NCI-H2171 treated with DMSO at 0.1 percent for 48 hours (cell line): ENCODE measurements around the gene OSBP.
A peak's percentile ranks its signal among the peaks of the same experiment; 100 is the strongest.
"Not testable (repeated sequence)": the region's sequence is repeated elsewhere in the genome, so short reads cannot be mapped to it uniquely, and the experiment has no call there.

ENCODE experiments used
- DNase-seq: peaks from one replicate; lab custom pipeline; 2025; lab: John Stamatoyannopoulos, UW

The OSBP gene

GRCh38 chr11:59551659-59552521 lies 63.7 kb downstream of the OSBP start:
- DNase-seq, result peak; percentile 47

- DNase-seq, result peak; percentile 89
These were observed 64.5 kb downstream of the OSBP start for GRCh38 chr11:59550842-59551658.

- peak; percentile 97 for DNase-seq
These were observed 65.2 kb downstream of the OSBP start for GRCh38 chr11:59550368-59550841.

- DNase-seq, result no peak
These were observed 67.3 kb downstream of the OSBP start for GRCh38 chr11:59548309-59548656.

- DNase-seq, result not testable (repeated sequence)
These were observed 67.8 kb downstream of the OSBP start for GRCh38 chr11:59547605-59548308.

- no peak for DNase-seq
These were observed 70.2 kb downstream of the OSBP start for GRCh38 chr11:59545179-59546020.

- no peak for DNase-seq
These were observed 70.8 kb downstream of the OSBP start for GRCh38 chr11:59544869-59545178.

GRCh38 chr11:59543713-59544112 lies 71.9 kb downstream of the OSBP start:
- not testable (repeated sequence) for DNase-seq

GRCh38 chr11:59542142-59542810 lies 73.3 kb downstream of the OSBP start:
- no peak for DNase-seq

GRCh38 chr11:59534676-59535075 lies 80.9 kb downstream of the OSBP start:
- DNase-seq, result no peak

- DNase-seq, result no peak
These were observed 83.0 kb downstream of the OSBP start for GRCh38 chr11:59532620-59533019.

- no peak for DNase-seq
These were observed 86.9 kb downstream of the OSBP start for GRCh38 chr11:59528711-59529110.
